ENCODE results near the gene PTPRM.

GRCh38 chr18:8063733-8064132, 496.6 kb downstream of the PTPRM start:
- 0 out of 2 replicates have a peak, but pooled peaks have one; percentile 3 for TF ChIP-seq RAD21 (IDR thresholded peaks at IDR 0.05; ENCODE audit: low read depth)
- no peak for TF ChIP-seq ZBTB33 (IDR thresholded peaks at IDR 0.05; ENCODE audit: extremely low read depth, insufficient replicate concordance, low read length)
- TF ChIP-seq CTCF (IDR thresholded peaks at IDR 0.05 in 2 of 3, conservative IDR thresholded peaks at IDR 0.05 in 1 of 3; ENCODE audit: borderline replicate concordance in 1 of 3, insufficient read depth in 1 of 3, low read depth in 2 of 3, low read length in 2 of 3) = peak in 1 of 3 experiments; percentile 35; a peak in 2 of 6 replicates

Data from HCT116 (cell line).